HG03039 (cell line): ENCODE data around the gene SH3PXD2B.

ENCODE experiments used
- ATAC-seq: cut with Tn5 transposase; IDR thresholded peaks from one replicate; pipeline ENCODE4 v1.9.1; 2021; ENCODE audit warnings: mild to moderate bottlenecking, moderate library complexity; ENCODE audit not compliant: unreplicated experiment

Gene SH3PXD2B

DNA sequence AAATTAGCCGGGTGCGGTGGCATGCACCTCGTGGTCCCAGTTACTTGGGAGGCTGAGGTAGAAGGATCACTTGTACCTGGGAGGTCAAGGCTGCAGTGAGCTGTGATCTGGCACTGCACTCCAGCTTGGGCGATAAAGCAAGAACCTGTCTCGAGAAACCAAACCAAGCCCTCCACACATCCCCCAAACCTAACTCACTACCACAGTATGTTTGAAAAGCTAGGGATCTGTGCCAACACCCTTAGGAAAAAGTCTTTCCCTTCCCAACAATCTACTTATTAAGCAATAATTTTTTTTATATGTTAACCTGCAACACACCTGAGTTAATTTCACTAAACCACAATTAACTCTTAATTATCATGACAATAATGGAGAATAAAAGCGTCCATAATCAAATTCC is 173.0 kb downstream of the SH3PXD2B start:
- no peak for ATAC-seq

DNA sequence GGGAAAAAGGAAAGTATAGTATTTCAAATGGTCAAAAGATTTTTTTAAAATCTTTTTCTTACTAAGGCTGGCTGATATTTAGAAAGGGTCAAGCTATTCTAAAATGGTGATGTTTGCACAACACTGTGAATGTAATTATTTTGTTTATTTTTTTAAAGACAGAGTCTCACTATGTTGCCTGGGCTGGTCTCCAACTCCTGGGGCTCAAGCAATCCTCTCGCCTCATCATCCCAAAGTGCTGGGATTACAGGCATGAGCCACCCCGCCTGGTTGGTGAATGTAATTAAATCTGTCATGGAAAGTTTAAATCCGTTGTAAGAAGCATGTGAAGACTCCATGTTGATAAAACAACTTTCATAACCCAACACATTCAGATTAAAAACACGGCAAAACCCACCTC is 173.4 kb downstream of the SH3PXD2B start:
- ATAC-seq: no peak

DNA sequence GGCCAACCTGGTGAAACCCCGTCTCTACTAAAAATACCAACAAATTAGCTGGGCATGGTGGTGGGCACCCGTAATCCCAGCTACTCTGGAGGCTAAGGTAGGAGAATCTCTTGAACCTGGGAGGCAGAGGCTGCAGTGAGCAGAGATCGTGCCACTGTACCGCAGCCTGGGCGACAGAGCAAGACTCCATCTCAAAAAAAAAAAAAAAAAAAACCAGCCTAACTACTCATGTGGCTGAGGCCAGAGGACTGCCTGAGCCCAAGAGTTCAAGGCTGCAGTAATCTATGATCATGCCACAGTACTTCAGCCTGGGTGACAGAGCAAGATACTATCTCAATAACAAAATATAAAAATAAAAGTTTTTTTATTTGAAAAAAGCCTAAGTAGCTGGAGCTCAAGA is 174.0 kb downstream of the SH3PXD2B start:
- ATAC-seq: no peak

DNA sequence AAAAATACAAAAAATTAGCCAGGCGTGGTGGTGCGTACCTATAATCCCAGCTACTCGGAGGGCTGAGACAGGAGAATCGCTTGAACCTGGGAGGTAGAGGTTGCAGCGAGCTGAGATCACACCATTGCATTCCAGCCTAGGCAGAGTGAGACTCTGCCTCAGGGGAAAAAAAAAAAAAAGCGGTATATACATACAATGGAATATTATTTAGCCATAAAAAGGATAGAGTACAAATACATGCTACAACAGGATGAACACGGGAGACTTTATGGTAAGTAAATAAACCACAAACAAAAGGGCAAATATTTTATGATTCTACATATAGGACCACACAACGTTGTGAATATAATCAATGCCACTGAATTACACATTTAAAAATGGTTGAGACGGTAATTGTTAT is 176.0 kb downstream of the SH3PXD2B start:
- no peak for ATAC-seq

GRCh38 chr5:172276214-172276613 is 178.1 kb downstream of the SH3PXD2B start:
- ATAC-seq: no peak
